HL-60 (cell line): Measurements from ENCODE around the gene ABHD15.

Experiments used
- DNase-seq, 2 experiments: peaks; one replicate each; pipeline ENCODE4 v3.0.0-alpha.2; 2010 to 2020; ENCODE audit warnings: low read depth in 1 of 2, low spot score in 1 of 2
- H3K27ac ChIP-seq: fragments of 250-450 bp; sonication (Bioruptor Pico); replicated peaks from 2 replicates; pipeline ENCODE4 v1.5.1; 2020; ENCODE audit warnings: mild to moderate bottlenecking, moderate library complexity
- H3K27me3 ChIP-seq: fragments of 250-450 bp; sonication (Bioruptor Pico); 2 replicates; pipeline ENCODE4 v1.5.1; 2021; ENCODE audit warnings: mild to moderate bottlenecking, moderate library complexity; ENCODE audit not compliant: insufficient read depth, poor library complexity, severe bottlenecking
- H3K4me3 ChIP-seq: replicated peaks from 2 replicates; pipeline ENCODE4 v1.5.1; 2011; ENCODE audit warnings: mild to moderate bottlenecking, control low read depth, low read length; ENCODE audit not compliant: insufficient read depth
- GABPA ChIP-seq: IDR thresholded peaks from 2 replicates; pipeline ENCODE4 v1.6.1; 2012; ENCODE audit warnings: low read depth
- POLR2AphosphoS5 ChIP-seq: IDR thresholded peaks from 2 replicates; pipeline ENCODE4 v1.6.1; 2012; ENCODE audit warnings: low read depth
- SPI1 ChIP-seq: IDR thresholded peaks from 2 replicates; pipeline ENCODE4 v1.6.1; 2012; ENCODE audit warnings: low read depth, mild to moderate bottlenecking, borderline replicate concordance
- TF ChIP-seq, protein P1 (sequence below): IDR thresholded peaks from 2 replicates; pipeline ENCODE4 v1.6.1; 2012; ENCODE audit warnings: low read depth; ENCODE audit not compliant: insufficient replicate concordance
- TF ChIP-seq, protein P2 (sequence below): IDR thresholded peaks from one replicate; pipeline ENCODE4 v1.5.1; 2011; ENCODE audit warnings: low read length, control low read depth, inconsistent platforms; ENCODE audit not compliant: insufficient read depth

Gene ABHD15

DNA sequence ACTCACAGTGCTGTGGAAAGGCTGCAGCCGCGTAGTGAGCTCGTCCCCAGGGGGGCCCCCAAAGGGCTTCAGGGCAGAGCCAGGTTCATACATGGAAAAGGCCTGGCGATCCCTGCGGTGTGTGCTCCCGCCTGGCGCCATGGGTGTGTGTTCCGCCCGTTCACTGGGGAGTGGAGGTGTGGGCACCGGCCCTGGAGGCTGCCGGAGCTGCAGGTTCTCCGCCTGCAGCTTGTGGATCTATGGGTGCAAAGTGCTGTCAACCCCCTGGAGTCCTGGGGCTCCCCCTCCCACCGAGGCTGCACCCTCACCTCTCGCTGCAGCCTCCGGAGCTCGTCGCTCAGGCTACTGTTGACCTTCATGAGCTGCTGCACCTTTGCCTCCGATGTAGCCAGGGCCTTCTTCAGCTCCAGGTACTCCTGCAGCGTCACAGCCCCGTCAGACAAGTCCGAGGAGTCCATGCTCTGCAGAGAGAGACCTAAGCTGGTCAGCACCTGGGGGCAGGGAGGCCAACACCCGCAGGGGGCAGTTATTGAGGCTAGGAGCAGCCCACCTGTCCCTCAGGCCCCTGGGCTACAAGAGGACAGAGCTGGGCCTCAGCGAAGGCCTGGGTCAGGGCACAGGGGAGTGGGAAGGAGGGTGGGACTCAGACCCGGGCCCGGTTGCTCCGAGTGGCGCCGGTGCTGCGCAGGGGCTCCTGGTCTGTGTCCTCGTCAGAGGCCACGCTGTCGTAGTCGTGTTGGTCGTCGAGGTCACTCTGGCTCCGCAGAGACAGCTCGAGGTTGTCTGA, 9.6 kb upstream of the ABHD15 start:
- Histone ChIP-seq H3K4me3 (no peak overlapping the region), H3K27ac (no peak overlapping the region), H3K27me3 (no peaks in the 10 kb centered on the region)
- DNase-seq = no peak
- TF ChIP-seq SPI1 (no peak), POLR2AphosphoS5 (no peak), GABPA (no peak)
- TF ChIP-seq, protein P1, sequence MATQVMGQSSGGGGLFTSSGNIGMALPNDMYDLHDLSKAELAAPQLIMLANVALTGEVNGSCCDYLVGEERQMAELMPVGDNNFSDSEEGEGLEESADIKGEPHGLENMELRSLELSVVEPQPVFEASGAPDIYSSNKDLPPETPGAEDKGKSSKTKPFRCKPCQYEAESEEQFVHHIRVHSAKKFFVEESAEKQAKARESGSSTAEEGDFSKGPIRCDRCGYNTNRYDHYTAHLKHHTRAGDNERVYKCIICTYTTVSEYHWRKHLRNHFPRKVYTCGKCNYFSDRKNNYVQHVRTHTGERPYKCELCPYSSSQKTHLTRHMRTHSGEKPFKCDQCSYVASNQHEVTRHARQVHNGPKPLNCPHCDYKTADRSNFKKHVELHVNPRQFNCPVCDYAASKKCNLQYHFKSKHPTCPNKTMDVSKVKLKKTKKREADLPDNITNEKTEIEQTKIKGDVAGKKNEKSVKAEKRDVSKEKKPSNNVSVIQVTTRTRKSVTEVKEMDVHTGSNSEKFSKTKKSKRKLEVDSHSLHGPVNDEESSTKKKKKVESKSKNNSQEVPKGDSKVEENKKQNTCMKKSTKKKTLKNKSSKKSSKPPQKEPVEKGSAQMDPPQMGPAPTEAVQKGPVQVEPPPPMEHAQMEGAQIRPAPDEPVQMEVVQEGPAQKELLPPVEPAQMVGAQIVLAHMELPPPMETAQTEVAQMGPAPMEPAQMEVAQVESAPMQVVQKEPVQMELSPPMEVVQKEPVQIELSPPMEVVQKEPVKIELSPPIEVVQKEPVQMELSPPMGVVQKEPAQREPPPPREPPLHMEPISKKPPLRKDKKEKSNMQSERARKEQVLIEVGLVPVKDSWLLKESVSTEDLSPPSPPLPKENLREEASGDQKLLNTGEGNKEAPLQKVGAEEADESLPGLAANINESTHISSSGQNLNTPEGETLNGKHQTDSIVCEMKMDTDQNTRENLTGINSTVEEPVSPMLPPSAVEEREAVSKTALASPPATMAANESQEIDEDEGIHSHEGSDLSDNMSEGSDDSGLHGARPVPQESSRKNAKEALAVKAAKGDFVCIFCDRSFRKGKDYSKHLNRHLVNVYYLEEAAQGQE = no peak
- TF ChIP-seq, protein P2, sequence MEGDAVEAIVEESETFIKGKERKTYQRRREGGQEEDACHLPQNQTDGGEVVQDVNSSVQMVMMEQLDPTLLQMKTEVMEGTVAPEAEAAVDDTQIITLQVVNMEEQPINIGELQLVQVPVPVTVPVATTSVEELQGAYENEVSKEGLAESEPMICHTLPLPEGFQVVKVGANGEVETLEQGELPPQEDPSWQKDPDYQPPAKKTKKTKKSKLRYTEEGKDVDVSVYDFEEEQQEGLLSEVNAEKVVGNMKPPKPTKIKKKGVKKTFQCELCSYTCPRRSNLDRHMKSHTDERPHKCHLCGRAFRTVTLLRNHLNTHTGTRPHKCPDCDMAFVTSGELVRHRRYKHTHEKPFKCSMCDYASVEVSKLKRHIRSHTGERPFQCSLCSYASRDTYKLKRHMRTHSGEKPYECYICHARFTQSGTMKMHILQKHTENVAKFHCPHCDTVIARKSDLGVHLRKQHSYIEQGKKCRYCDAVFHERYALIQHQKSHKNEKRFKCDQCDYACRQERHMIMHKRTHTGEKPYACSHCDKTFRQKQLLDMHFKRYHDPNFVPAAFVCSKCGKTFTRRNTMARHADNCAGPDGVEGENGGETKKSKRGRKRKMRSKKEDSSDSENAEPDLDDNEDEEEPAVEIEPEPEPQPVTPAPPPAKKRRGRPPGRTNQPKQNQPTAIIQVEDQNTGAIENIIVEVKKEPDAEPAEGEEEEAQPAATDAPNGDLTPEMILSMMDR = no peak

DNA sequence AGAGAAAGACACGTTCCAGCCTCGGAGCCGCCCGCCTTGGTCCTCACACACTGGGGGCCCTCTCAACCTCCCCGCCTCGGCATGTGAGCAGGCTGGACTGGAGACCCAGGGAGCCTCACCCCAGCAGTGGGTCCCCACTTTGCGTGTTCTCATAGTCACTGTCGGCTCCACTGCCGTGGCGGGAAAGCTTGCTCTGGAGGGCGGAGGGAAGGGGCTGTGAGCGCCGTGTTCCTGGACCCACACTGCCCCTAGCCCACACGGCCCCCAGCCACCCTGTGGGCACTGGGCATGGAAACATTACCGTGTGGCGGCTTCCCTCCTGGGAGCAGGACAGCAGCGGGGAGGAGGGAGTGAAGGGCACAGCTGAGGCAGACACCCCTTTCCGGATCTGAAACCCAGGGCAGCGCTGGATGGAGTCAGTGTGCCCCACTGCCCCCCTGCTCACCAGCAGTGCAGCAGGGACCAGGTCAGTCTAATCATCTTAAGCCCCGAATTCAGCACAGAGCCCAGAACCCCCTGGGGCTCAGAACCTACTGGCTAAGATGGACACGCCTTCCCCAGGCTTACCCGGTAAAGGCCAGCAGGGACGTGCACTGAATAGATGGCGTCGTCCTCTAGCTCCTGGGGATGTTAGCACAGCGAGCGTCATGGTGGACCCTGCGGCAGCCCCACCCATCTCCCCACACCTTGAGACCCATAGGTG, 8.8 kb upstream of the ABHD15 start:
- no peak overlapping the region for H3K4me3 ChIP-seq
- TF ChIP-seq POLR2AphosphoS5 (no peak), GABPA (no peak), SPI1 (no peak)
- TF ChIP-seq, protein P2 = no peak
- TF ChIP-seq, protein P1 = no peak
- H3K27me3 ChIP-seq = no peaks in the 10 kb centered on the region
- DNase-seq = no peak
- no peak overlapping the region for H3K27ac ChIP-seq

DNA sequence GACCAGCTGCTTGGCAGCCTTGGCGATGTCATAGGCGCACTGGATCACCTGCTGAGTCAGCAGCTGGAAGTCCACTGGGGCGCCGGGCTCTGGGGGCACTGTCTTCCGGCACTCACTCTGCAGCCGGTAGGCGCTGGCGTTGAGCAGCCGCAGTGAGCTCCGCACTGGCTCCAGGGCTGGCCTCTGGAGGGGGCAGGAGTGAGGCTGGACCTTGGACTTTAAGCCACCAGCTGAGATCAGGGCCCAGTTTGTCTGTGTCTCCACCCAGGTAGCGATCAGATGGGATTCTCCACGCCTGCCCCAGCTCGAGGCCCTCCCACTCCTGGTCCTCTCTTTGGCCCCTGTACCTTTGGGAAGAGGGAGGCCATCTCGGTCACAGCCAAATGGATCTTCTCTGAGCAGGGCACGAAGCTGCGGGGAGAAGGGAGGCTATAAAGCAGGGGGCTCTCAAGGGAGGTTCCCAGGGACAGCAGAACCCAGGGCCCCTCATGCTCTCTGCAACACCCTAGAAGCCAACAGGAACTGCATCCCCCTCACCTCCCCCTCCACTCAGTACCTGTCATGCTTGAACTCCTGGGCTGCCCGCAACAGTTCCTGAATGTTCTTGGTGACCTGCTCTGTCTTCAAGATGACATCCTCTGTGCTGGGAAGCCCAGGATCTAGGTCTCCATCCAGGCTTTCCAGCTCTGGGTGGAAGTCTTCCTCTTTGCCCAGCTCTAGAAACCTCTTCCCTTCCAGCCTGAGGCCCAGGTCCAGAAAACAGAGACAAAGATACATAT, 8.1 kb upstream of the ABHD15 start:
- Histone ChIP-seq H3K27ac (no peak overlapping the region), H3K4me3 (no peak overlapping the region), H3K27me3 (no peaks in the 10 kb centered on the region)
- TF ChIP-seq SPI1 = no peak
- TF ChIP-seq, protein P2 = no peak
- TF ChIP-seq POLR2AphosphoS5 = no peak
- TF ChIP-seq, protein P1 = no peak
- no peak for TF ChIP-seq GABPA
- DNase-seq = no peak
